SK-N-SH treated with all-trans-retinoic acid at 6 μM for 48 hours (cell line): ENCODE measurements around the gene TXNL4B.

Source experiments
- ARNTL ChIP-seq: fragments of 450-650 bp; formaldehyde crosslinking; IDR thresholded peaks from 2 replicates; pipeline ENCODE4 v1.5.0; 2020; ENCODE audit warnings: low read depth, mild to moderate bottlenecking, moderate library complexity, borderline replicate concordance
- ISL1 ChIP-seq: fragments of 250-450 bp; sonication (Bioruptor Pico); IDR thresholded peaks from 2 replicates; pipeline ENCODE4 v2.1.2; 2022; ENCODE audit warnings: mild to moderate bottlenecking, moderate library complexity
- PPARA ChIP-seq: fragments of 250-450 bp; sonication (Bioruptor Pico); IDR thresholded peaks from 2 replicates; pipeline ENCODE4 v1.5.0; 2020; ENCODE audit warnings: mild to moderate bottlenecking, borderline replicate concordance
- TCF4 ChIP-seq: fragments of 250-450 bp; sonication (Bioruptor Pico); IDR thresholded peaks from 2 replicates; pipeline ENCODE4 v1.8.0; 2021; ENCODE audit warnings: mild to moderate bottlenecking, moderate library complexity, borderline replicate concordance
- ZNF8 ChIP-seq: fragments of 450-650 bp; formaldehyde crosslinking; IDR thresholded peaks from 2 replicates; pipeline ENCODE4 v1.5.0; 2020; ENCODE audit warnings: mild to moderate bottlenecking, moderate library complexity
- TF ChIP-seq, protein P1 (sequence below): fragments of 250-450 bp; sonication (Bioruptor Pico); IDR thresholded peaks from 2 replicates; pipeline ENCODE4 v1.8.0; 2020; ENCODE audit warnings: mild to moderate bottlenecking, moderate library complexity, borderline replicate concordance
- TF ChIP-seq, protein P2 (sequence below): fragments of 250-450 bp; sonication (Bioruptor Pico); IDR thresholded peaks from 2 replicates; pipeline ENCODE4 v1.8.0; 2021; ENCODE audit warnings: low read depth, mild to moderate bottlenecking, moderate library complexity, borderline replicate concordance

DNA sequence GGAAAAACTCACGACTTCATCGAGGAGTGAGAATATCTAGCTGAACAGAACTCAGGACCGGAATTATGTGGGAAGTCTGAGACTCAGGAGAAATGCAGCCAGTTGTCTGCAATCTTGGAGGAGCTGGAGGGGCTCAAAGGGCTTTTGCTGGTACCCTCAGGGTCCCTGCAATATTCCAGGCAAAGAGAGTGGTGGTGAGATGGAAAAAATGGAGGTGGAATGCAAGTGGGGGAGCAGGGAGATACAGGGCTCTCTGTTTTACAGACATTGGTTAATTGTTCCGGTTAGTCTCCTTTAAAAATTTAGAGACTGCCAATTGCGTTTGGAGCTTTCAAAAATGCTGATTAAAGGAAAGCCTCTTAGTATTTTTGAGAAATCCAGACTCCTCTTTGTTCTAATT, 57.3 kb downstream of the TXNL4B start:
- no peak for TF ChIP-seq ZNF8 (CRISPR knock-in tag)
- TF ChIP-seq, protein P1, sequence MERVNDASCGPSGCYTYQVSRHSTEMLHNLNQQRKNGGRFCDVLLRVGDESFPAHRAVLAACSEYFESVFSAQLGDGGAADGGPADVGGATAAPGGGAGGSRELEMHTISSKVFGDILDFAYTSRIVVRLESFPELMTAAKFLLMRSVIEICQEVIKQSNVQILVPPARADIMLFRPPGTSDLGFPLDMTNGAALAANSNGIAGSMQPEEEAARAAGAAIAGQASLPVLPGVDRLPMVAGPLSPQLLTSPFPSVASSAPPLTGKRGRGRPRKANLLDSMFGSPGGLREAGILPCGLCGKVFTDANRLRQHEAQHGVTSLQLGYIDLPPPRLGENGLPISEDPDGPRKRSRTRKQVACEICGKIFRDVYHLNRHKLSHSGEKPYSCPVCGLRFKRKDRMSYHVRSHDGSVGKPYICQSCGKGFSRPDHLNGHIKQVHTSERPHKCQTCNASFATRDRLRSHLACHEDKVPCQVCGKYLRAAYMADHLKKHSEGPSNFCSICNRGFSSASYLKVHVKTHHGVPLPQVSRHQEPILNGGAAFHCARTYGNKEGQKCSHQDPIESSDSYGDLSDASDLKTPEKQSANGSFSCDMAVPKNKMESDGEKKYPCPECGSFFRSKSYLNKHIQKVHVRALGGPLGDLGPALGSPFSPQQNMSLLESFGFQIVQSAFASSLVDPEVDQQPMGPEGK (CRISPR knock-in tag): no peak
- TF ChIP-seq ARNTL (CRISPR knock-in tag): no peak
- TF ChIP-seq ISL1 (CRISPR knock-in tag): no peak
- TF ChIP-seq PPARA (CRISPR knock-in tag): no peak
- no peak for TF ChIP-seq TCF4
- TF ChIP-seq, protein P2, sequence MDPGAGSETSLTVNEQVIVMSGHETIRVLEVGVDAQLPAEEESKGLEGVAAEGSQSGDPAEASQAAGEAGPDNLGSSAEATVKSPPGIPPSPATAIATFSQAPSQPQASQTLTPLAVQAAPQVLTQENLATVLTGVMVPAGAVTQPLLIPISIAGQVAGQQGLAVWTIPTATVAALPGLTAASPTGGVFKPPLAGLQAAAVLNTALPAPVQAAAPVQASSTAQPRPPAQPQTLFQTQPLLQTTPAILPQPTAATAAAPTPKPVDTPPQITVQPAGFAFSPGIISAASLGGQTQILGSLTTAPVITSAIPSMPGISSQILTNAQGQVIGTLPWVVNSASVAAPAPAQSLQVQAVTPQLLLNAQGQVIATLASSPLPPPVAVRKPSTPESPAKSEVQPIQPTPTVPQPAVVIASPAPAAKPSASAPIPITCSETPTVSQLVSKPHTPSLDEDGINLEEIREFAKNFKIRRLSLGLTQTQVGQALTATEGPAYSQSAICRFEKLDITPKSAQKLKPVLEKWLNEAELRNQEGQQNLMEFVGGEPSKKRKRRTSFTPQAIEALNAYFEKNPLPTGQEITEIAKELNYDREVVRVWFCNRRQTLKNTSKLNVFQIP (CRISPR knock-in tag): no peak
